Measurements from ENCODE around the gene VWA1. TPM values are rescaled to one million over a fixed set of nuclear protein-coding genes. Genes with fewer than 3 reads are reported as not detected.
A peak's percentile ranks its signal among the peaks of the same experiment; 100 is the strongest.
"Not testable (repeated sequence)": the region's sequence is repeated elsewhere in the genome, so short reads cannot be mapped to it uniquely, and the experiment has no call there.

The VWA1 gene
- total RNA-seq, 2 donors from 2014 or later, result 0.84 to 6.2 TPM

GRCh38 chr1:1399872-1400575 is 35.5 kb upstream of the VWA1 start:
- peaks cover 89% of the 10 kb centered on the region for H3K36me3 Mint-ChIP-seq (ENCODE audit: low read depth)
- H3K4me1 Mint-ChIP-seq, result peaks cover 12% of the 10 kb centered on the region
- no peak for ATAC-seq (replicated peaks)
- H3K4me3 Mint-ChIP-seq, result peak overlapping the region; percentile 84
- no peaks in the 10 kb centered on the region for H3K27me3 Mint-ChIP-seq
- H3K9me3 Mint-ChIP-seq, result no peaks in the 10 kb centered on the region
- H3K27ac Mint-ChIP-seq, result peak overlapping the region; percentile 85

- H3K36me3 Mint-ChIP-seq (ENCODE audit: low read depth), result peaks cover 89% of the 10 kb centered on the region
Measured at GRCh38 chr1:1400576-1401456, 34.7 kb upstream of the VWA1 start.

GRCh38 chr1:1401457-1402010 is 34.0 kb upstream of the VWA1 start:
- H3K4me1 Mint-ChIP-seq, result peaks cover 5% of the 10 kb centered on the region
- no peaks in the 10 kb centered on the region for H3K27me3 Mint-ChIP-seq
- H3K36me3 Mint-ChIP-seq (ENCODE audit: low read depth), result peaks cover 92% of the 10 kb centered on the region
- peak overlapping the region; percentile 85 for H3K27ac Mint-ChIP-seq
- ATAC-seq (replicated peaks), result no peak
- H3K4me3 Mint-ChIP-seq, result peak overlapping the region; percentile 84
- H3K9me3 Mint-ChIP-seq, result no peaks in the 10 kb centered on the region

More at GRCh38 chr1:1400576-1401456, 34.7 kb upstream of the VWA1 start:
- Mint-ChIP-seq H3K4me3 (peak overlapping the region; percentile 84), H3K27me3 (no peaks in the 10 kb centered on the region), H3K9me3 (no peaks in the 10 kb centered on the region), H3K4me1 (peaks cover 5% of the 10 kb centered on the region), H3K27ac (peak overlapping the region; percentile 85)
- no peak for ATAC-seq (replicated peaks)

GRCh38 chr1:1402072-1402900 is 33.2 kb upstream of the VWA1 start:
- Mint-ChIP-seq H3K27ac (peak overlapping the region; percentile 67), H3K4me3 (peak overlapping the region; percentile 84), H3K27me3 (no peaks in the 10 kb centered on the region), H3K36me3 (ENCODE audit: low read depth) (peaks cover 93% of the 10 kb centered on the region), H3K9me3 (no peaks in the 10 kb centered on the region), H3K4me1 (peaks cover 5% of the 10 kb centered on the region)
- no peak for ATAC-seq (replicated peaks)

- not testable (repeated sequence) for H3K4me3 Mint-ChIP-seq; H3K4me1 Mint-ChIP-seq; ATAC-seq (replicated peaks); H3K27me3 Mint-ChIP-seq; H3K9me3 Mint-ChIP-seq
- Mint-ChIP-seq H3K27ac (peak overlapping the region; percentile 62), H3K36me3 (ENCODE audit: low read depth) (peaks cover 93% of the 10 kb centered on the region)
Measured at GRCh38 chr1:1402901-1403392, 32.5 kb upstream of the VWA1 start.

GRCh38 chr1:1403653-1404052 is 31.8 kb upstream of the VWA1 start:
- Mint-ChIP-seq H3K4me1 (peaks cover 5% of the 10 kb centered on the region), H3K27me3 (no peaks in the 10 kb centered on the region), H3K27ac (peak overlapping the region; percentile 62), H3K4me3 (peak overlapping the region; percentile 19), H3K36me3 (ENCODE audit: low read depth) (peaks cover 94% of the 10 kb centered on the region), H3K9me3 (no peaks in the 10 kb centered on the region)
- ATAC-seq (replicated peaks), result no peak

- no peak for ATAC-seq (replicated peaks)
- no peaks in the 10 kb centered on the region for H3K9me3 Mint-ChIP-seq
- peak overlapping the region; percentile 93 for H3K27ac Mint-ChIP-seq
- H3K36me3 Mint-ChIP-seq (ENCODE audit: low read depth), result peaks cover 83% of the 10 kb centered on the region
- peak overlapping the region; percentile 90 for H3K4me3 Mint-ChIP-seq
- H3K4me1 Mint-ChIP-seq, result peaks cover 5% of the 10 kb centered on the region
- H3K27me3 Mint-ChIP-seq, result no peaks in the 10 kb centered on the region
Measured at GRCh38 chr1:1406101-1406820, 29.2 kb upstream of the VWA1 start.

GRCh38 chr1:1406821-1407635 is 28.5 kb upstream of the VWA1 start, which contains the start of gene MRPL20:
Gene MRPL20, minus strand, starts transcription at chr1:1407293. Its CDS starts 76 bp downstream, at chr1:1407217.
- Mint-ChIP-seq H3K27me3 (no peaks in the 10 kb centered on the region), H3K27ac (peak within 1 kb of the TSS; percentile 93), H3K4me3 (peak within 1 kb of the TSS; percentile 90), H3K36me3 (ENCODE audit: low read depth) (peaks cover 75% of the 10 kb centered on the region), H3K4me1 (peaks cover 5% of the 10 kb centered on the region), H3K9me3 (no peaks in the 10 kb centered on the region)
- peak; percentile 98 for ATAC-seq (replicated peaks)

GRCh38 chr1:1407636-1408318 is 27.7 kb upstream of the VWA1 start:
- peak; percentile 17 for ATAC-seq (replicated peaks)
- no peaks in the 10 kb centered on the region for H3K27me3 Mint-ChIP-seq
- H3K9me3 Mint-ChIP-seq, result no peaks in the 10 kb centered on the region
- peaks cover 5% of the 10 kb centered on the region for H3K4me1 Mint-ChIP-seq
- H3K27ac Mint-ChIP-seq, result peak overlapping the region; percentile 89
- H3K36me3 Mint-ChIP-seq (ENCODE audit: low read depth), result peaks cover 68% of the 10 kb centered on the region
- H3K4me3 Mint-ChIP-seq, result peak overlapping the region; percentile 90

- not testable (repeated sequence) for H3K9me3 Mint-ChIP-seq; H3K27me3 Mint-ChIP-seq; H3K4me1 Mint-ChIP-seq; H3K27ac Mint-ChIP-seq; ATAC-seq (replicated peaks)
- peaks cover 43% of the 10 kb centered on the region for H3K36me3 Mint-ChIP-seq (ENCODE audit: low read depth)
- H3K4me3 Mint-ChIP-seq, result peak overlapping the region; percentile 37
Measured at GRCh38 chr1:1410238-1410637, 25.3 kb upstream of the VWA1 start.

GRCh38 chr1:1411626-1412025 is 23.9 kb upstream of the VWA1 start:
- no peak for ATAC-seq (replicated peaks)
- Mint-ChIP-seq H3K36me3 (ENCODE audit: low read depth) (peaks cover 29% of the 10 kb centered on the region), H3K4me1 (no peaks in the 10 kb centered on the region), H3K27me3 (no peaks in the 10 kb centered on the region), H3K27ac (peak overlapping the region; percentile 79), H3K4me3 (no peak overlapping the region), H3K9me3 (no peaks in the 10 kb centered on the region)

GRCh38 chr1:1412311-1412902 is 23.1 kb upstream of the VWA1 start:
- not testable (repeated sequence) for H3K9me3 Mint-ChIP-seq, H3K4me1 Mint-ChIP-seq, H3K27me3 Mint-ChIP-seq
- Mint-ChIP-seq H3K27ac (peak overlapping the region; percentile 79), H3K36me3 (ENCODE audit: low read depth) (peaks cover 21% of the 10 kb centered on the region), H3K4me3 (peak overlapping the region; percentile 28)
- ATAC-seq (replicated peaks), result peak; percentile 31
